Mesodermal cell (in vitro differentiated cells): ENCODE data around the gene HOXC10.

Experiments
- H3K27ac ChIP-seq: 2 replicates; pipeline ENCODE4 v1.7.0; 2013; ENCODE audit warnings: mild to moderate bottlenecking, low read depth, low read length, moderate library complexity; ENCODE audit not compliant: severe bottlenecking
- H3K36me3 ChIP-seq: 2 replicates; pipeline ENCODE4 v1.7.1; 2013; ENCODE audit warnings: mild to moderate bottlenecking, low read length, moderate library complexity; ENCODE audit not compliant: control insufficient read depth, insufficient read depth
- H3K4me1 ChIP-seq: one replicate; pipeline ENCODE4 v1.7.1; 2013; ENCODE audit warnings: mild to moderate bottlenecking, low read length; ENCODE audit not compliant: insufficient read depth, control insufficient read depth, poor library complexity, severe bottlenecking
- H3K4me3 ChIP-seq: 2 replicates; pipeline ENCODE4 v1.7.0; 2013; ENCODE audit warnings: low read length, control low read depth, mild to moderate bottlenecking; ENCODE audit not compliant: insufficient read depth, poor library complexity, severe bottlenecking; ENCODE audit errors: extremely low read depth
- H3K9me3 ChIP-seq: 2 replicates; pipeline ENCODE4 v1.7.1; 2013; ENCODE audit warnings: mild to moderate bottlenecking, low read length, moderate library complexity; ENCODE audit not compliant: control insufficient read depth
- WGBS, 2 experiments: methylation state at CpG; one replicate each; pipeline ENCODE4 v1.1.5; 2013; ENCODE audit warnings: missing lambda C conversion rate in 2 of 2; ENCODE audit not compliant: insufficient coverage in 2 of 2; 5-methylcytosine and 5-hydroxymethylcytosine counted together

HOXC10 gene

DNA sequence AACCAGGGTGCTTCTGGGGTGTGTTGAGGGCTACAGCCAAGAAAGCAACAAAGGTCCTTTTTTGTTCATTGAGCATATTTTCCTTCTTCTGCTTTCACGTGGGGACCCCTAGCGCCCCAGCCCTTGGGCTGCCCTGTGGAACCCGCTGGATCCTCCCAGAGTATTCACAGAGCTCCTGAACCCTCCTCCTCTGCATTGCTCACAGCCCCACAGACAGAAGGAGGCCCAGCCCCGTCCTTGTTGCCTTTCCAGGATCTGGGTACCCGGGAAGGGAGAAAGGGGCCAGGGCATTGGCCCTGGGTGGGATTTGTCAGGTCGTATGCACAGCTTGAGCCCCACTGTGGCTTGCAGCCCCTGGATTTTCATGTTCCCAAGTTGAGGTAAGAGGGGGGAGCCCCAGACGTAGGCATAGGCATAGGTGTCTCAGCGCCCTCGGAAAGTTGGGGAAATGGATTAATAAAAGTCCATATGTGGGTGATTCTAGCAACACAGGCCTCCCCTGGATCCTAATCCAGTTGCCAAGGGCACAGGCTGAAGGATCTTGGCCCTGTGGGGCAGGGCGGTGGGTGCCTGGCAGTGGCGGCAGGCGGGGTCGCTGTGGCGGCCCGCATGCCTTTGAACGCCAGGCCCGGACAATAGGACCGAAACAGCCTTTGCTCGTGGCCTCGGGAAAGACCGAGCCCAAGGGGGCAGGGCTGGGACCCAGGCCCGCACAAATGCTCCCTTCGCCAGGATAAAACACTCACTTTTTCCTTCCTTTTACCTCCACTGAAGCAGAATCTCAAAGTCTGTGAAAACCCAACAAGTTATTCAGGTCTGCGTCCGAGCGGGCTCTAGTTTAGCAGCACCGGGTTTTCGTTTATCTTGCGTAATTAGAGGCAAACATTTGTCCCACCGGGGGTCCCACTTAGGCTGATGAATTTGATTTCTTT is 3.0 kb upstream of the HOXC10 start:
- Histone ChIP-seq H3K4me1 (no peaks in the 10 kb centered on the region), H3K9me3 (peaks cover 8% of the 10 kb centered on the region), H3K4me3 (no peak overlapping the region), H3K27ac (no peak overlapping the region), H3K36me3 (no peaks in the 10 kb centered on the region)
- 9 to 14% methylated on average over 27 to 29 of the region's 30 CpGs for WGBS, 2 experiments

DNA sequence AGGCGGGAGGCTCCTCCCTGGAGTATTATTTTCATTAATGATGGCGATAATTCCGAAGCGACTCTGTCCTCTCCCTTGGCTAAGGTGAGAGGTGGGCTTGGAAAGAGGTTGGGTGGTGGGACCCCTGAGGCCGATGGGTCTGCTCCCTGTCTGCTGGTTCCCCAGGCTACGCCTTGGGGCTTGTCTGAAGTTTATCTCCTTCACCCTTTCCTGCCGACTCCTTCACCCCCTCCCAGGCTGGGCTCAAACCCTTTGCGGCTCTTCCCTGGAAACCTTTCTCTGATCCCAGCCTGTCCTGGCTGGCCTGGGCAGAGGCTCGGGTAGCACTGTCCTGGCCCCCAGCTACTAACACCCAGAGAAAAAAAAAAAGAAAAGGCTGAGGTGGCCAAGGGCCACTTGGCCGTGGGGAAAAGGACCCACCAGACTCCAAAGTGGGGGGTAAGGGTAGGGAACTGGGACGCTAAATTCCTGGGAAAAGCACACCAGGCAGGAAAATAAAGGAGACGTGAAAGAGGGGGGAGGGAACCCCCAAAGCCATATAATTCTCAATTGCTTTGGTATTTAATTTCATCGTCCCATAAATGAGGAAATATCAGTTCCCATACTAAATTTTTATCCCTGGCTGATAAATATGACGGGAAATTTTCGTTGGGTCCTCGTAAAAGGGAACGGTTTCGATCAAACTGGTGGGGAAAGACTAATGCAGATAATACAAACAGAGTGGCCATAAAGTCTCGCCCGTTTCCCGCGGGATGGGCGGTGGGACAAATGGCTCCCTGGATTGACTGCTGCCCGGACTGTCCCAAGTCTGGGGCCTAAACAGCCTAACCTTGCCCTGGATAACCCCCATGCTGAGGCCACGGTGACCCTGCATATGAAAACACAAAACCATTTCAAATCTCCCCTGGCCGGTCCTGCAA is 2.0 kb upstream of the HOXC10 start:
- WGBS, 2 experiments: 35 to 43% methylated on average over 16 to 18 of the region's 26 CpGs
- Histone ChIP-seq H3K4me3 (no peak overlapping the region), H3K9me3 (peaks cover 8% of the 10 kb centered on the region), H3K36me3 (no peaks in the 10 kb centered on the region), H3K4me1 (no peaks in the 10 kb centered on the region), H3K27ac (no peak overlapping the region)

DNA sequence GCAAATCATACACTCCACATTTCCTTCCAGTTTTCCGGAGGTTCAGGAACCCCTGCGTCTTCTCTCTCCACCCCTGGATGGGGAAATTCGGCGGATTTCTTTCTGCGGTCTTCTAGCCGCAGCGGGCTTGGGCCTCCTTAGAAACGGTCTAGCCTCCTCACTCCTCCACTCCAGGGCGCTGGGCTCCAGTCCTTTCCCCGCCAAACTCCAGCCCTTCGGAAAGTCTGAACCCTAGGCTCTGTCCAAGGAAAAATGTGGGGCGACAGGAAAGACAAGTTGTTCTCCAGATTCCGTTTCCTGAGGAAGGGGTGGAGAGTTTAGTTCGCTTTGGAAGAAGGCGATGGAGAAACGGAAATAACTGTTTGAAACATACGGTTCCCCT is 1.4 kb upstream of the HOXC10 start:
- Histone ChIP-seq H3K36me3 (no peaks in the 10 kb centered on the region), H3K27ac (no peak overlapping the region), H3K4me3 (no peak overlapping the region), H3K4me1 (peaks cover under 1% of the 10 kb centered on the region), H3K9me3 (peaks cover 8% of the 10 kb centered on the region)
- WGBS, 2 experiments: 19 to 26% methylated on average over 5 to 11 of the region's 17 CpGs

DNA sequence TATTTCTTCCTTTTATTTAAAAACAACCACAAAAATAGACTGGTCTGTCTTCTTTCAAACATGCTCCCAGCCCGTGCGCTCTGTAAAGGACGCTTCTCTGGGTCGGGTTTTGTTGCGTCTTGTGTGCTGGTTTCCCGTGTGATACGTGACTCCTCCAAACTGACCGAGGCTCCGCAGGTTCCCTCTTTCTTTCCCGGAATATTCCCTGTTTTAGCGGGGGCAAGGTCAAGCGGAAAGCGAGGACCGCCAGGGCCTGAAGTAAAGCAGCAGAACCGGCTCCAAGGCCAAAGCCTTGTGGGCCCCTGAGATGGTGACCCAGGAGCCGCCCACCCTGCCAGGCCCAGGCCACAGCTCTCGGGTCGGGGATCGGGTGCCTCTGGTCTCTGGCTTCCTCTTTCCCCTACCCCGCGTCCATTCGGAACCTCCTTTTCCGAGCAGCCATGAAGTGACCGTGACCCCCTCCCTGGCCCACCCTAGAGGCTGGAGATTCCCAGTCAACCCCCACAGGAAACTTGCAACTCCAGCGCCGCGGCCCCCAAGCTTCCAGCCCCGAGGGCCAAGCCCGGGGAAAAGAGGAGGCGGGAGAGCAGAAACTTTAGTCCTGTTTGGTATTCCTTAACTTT is 885 bp upstream of the HOXC10 start:
- H3K27ac ChIP-seq: no peak overlapping the region
- H3K4me1 ChIP-seq: peaks cover 5% of the 10 kb centered on the region
- 25 to 29% methylated on average over 20 to 23 of the region's 30 CpGs for whole genome bisulfite sequencing, 2 experiments
- peaks cover 8% of the 10 kb centered on the region for H3K9me3 ChIP-seq
- no peak overlapping the region for H3K4me3 ChIP-seq
- H3K36me3 ChIP-seq: no peaks in the 10 kb centered on the region

GRCh38 chr12:53985692-53985993 is 697 bp downstream of the HOXC10 start:
- 30 to 48% methylated on average over 19 to 20 of the region's 21 CpGs for WGBS, 2 experiments
- H3K36me3 ChIP-seq: no peaks in the 10 kb centered on the region
- H3K4me3 ChIP-seq: no peak overlapping the region
- peaks cover 7% of the 10 kb centered on the region for H3K4me1 ChIP-seq
- peaks cover 8% of the 10 kb centered on the region for H3K9me3 ChIP-seq
- H3K27ac ChIP-seq: no peak overlapping the region

GRCh38 chr12:53985994-53986685 is 1.2 kb downstream of the HOXC10 start:
- Histone ChIP-seq H3K9me3 (peaks cover 8% of the 10 kb centered on the region), H3K4me3 (no peak overlapping the region), H3K36me3 (no peaks in the 10 kb centered on the region), H3K4me1 (peaks cover 7% of the 10 kb centered on the region), H3K27ac (no peak overlapping the region)
- WGBS, 2 experiments: 12 to 14% methylated on average over 36 to 42 of the region's 50 CpGs

DNA sequence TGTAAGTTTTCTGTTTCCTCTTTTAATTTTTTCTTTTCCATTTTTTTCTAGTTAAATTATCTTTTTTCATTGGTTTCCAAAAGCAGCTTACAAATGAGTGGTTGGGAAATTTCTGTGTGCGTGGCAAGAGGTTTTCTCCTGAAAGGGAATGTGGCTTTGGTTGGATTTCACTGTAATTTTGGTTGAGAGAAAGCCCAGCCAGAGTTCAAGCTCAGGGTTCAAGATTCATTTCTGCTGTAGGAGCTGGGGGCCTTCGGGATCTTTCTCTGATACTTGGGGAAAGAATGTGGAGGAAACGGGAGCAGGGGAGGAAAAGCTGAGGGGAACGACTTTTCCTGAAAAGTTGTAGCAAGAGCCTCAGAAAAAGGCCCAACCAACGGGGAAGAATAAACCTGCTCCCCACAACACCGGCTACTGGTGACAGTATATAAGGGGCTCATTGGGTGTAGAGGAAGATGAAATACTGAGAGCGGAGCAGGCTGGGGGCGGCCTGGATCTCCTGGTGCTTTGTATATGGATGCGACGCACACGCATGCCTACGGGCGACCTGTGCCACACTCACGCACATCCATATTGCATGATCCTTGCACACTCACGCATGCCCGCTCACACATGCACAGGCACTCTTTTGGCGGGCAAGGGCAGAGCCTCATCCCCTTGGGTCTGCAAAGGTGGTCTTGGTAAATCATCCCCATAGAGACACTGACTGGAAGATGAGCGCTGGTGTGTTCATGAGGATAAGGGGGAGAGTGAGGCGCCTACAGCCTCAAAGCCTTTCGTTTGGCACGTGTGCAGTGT is 1.9 kb downstream of the HOXC10 start:
- Histone ChIP-seq H3K4me3 (no peak overlapping the region), H3K36me3 (no peaks in the 10 kb centered on the region), H3K27ac (no peak overlapping the region), H3K4me1 (peaks cover 7% of the 10 kb centered on the region), H3K9me3 (peaks cover 8% of the 10 kb centered on the region)
- WGBS, 2 experiments: 50 to 57% methylated on average over 16 to 18 of the region's 21 CpGs

DNA sequence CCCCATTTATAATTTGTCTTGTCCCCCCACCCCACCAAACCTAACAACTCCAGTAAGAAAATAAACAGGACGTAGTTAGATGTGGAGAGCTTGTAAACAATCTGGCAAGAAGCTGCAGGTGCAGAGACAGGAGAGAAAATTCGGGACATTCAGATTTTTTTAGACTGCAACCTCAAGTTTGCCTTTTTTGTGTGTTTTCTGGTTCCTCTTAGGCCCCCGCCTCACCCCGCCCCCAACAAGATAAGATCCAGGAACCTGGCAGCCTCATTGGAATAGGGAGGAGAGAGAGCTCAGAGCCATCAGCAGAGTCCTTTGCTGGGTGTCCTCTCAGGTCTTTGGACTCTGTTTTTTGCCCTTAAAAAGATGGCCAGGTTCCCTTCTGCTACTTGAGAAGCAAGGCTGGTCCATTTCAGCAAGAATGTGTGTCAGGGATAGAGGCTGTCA is 2.9 kb downstream of the HOXC10 start:
- 43% methylated on average over 1 of the region's 4 CpGs; no CpG with 5 or more reads in 1 of the 2 experiments for WGBS, 2 experiments
- peaks cover 8% of the 10 kb centered on the region for H3K9me3 ChIP-seq
- peaks cover 7% of the 10 kb centered on the region for H3K4me1 ChIP-seq
- no peak overlapping the region for H3K4me3 ChIP-seq
- H3K27ac ChIP-seq: no peak overlapping the region
- no peaks in the 10 kb centered on the region for H3K36me3 ChIP-seq

DNA sequence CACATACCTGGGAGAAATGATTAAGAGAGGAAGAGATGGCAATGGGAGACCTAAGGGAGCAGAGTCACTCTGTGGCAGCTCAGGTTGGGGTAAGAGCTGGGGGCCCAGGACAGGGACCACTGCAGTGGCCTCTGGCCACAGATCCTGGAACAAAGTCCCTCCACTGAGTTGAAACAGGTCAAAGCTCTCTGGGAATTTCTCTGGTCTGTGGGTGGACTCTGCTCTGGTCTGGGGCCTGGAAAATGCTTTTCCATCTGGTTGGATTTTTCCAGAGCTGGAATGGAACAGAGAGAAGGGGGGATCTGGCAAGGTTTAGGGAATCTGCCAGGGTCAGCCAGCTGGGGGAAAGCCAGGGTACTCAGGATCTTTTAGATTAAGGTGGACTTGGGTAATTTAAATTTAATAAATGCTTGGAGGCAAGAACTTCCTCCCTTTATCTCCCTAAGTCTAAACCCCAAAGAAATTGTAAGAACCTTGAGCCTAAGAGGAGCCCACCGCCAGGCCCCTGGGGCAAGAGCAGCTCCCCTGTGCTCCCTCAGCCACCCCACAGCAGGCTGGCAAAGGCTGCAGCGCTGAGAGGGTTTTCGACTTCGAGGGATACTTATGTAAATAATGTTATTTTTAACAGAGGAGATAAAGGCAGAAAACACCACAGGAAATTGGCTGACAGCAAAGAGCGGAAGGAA is 3.7 kb downstream of the HOXC10 start:
- no peaks in the 10 kb centered on the region for H3K36me3 ChIP-seq
- H3K27ac ChIP-seq: no peak overlapping the region
- H3K4me3 ChIP-seq: no peak overlapping the region
- peaks cover 8% of the 10 kb centered on the region for H3K9me3 ChIP-seq
- no CpG with 5 or more reads among the region's 5 CpGs for WGBS, 2 experiments
- peaks cover 7% of the 10 kb centered on the region for H3K4me1 ChIP-seq
